ENCODE data around the gene CTNNA1. TPM values are rescaled to one million over a fixed set of nuclear protein-coding genes. Genes with fewer than 3 reads are reported as not detected.
A peak's percentile ranks its signal among the peaks of the same experiment; 100 is the strongest.

CTNNA1 gene
- total RNA-seq, 2 donors from 2014 or later, result 247 to 288 TPM

GRCh38 chr5:138967791-138968448, 214.7 kb downstream of the CTNNA1 start:
- TF ChIP-seq CTCF (IDR thresholded peaks at IDR 0.05), result no peak
- Histone ChIP-seq H3K27ac (no peak overlapping the region), H3K4me1 (peaks cover 0 to 57% of the 10 kb centered on the region in 2 donors), H3K36me3 (no peaks in the 10 kb centered on the region), H3K27me3 (no peaks in the 10 kb centered on the region), H3K4me3 (no peak overlapping the region), H3K9me3 (no peaks in the 10 kb centered on the region)
- DNase-seq (ENCODE audit: low spot score), result no peak

DNA sequence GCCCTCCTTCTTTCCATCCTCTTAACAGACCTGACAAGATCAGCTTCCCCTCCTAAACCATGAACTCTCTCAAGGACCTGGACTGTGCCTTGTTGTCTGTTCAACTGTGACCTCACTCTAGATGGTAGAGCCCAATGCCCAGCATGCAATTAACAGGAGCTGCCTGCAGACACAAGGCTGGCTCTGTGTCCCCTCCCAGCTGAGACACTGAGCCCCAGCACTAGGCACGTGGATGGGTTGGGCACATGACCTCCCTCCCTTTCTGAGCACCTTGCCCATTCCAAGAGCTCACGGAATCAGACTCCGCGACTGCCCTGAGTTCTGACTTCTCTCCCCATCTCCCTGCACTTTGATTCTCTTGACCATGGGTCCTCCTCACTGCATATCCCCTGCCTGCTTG, 215.4 kb downstream of the CTNNA1 start:
- Histone ChIP-seq H3K36me3 (no peaks in the 10 kb centered on the region), H3K27me3 (no peaks in the 10 kb centered on the region), H3K27ac (peak overlapping the region in 1 of 2 donors; percentile 19), H3K4me3 (no peak overlapping the region), H3K4me1 (peaks cover 0 to 60% of the 10 kb centered on the region in 2 donors), H3K9me3 (no peaks in the 10 kb centered on the region)
- DNase-seq (ENCODE audit: low spot score), result no peak
- no peak for TF ChIP-seq CTCF (IDR thresholded peaks at IDR 0.05)

- H3K4me1 ChIP-seq, result peaks cover 0 to 61% of the 10 kb centered on the region in 2 donors
Measured at GRCh38 chr5:138969323-138970002, 216.2 kb downstream of the CTNNA1 start.

GRCh38 chr5:138972230-138972629, 219.0 kb downstream of the CTNNA1 start:
- no peak for TF ChIP-seq CTCF (IDR thresholded peaks at IDR 0.05)
- Histone ChIP-seq H3K9me3 (no peaks in the 10 kb centered on the region), H3K27ac (peak overlapping the region; percentile 68 to 88), H3K4me3 (no peak overlapping the region), H3K27me3 (no peaks in the 10 kb centered on the region), H3K4me1 (peaks cover 0 to 78% of the 10 kb centered on the region in 2 donors), H3K36me3 (no peaks in the 10 kb centered on the region)
- no peak for DNase-seq (ENCODE audit: low spot score)

More at GRCh38 chr5:138969323-138970002, 216.2 kb downstream of the CTNNA1 start:
- no peaks in the 10 kb centered on the region for H3K36me3 ChIP-seq
- no peaks in the 10 kb centered on the region for H3K9me3 ChIP-seq
- no peaks in the 10 kb centered on the region for H3K27me3 ChIP-seq
- peak overlapping the region; percentile 19 to 32 for H3K27ac ChIP-seq
- no peak overlapping the region for H3K4me3 ChIP-seq
- DNase-seq (ENCODE audit: low spot score), result no peak
- TF ChIP-seq CTCF (IDR thresholded peaks at IDR 0.05), result no peak

- Histone ChIP-seq H3K27me3 (no peaks in the 10 kb centered on the region), H3K9me3 (no peaks in the 10 kb centered on the region), H3K36me3 (no peaks in the 10 kb centered on the region), H3K27ac (peak overlapping the region; percentile 68 to 88), H3K4me3 (no peak overlapping the region), H3K4me1 (peaks cover 0 to 73% of the 10 kb centered on the region in 2 donors)
- no peak for TF ChIP-seq CTCF (IDR thresholded peaks at IDR 0.05)
- no peak for DNase-seq (ENCODE audit: low spot score)
Measured at GRCh38 chr5:138972836-138973235, 219.6 kb downstream of the CTNNA1 start.
